ENCODE measurements around the gene NR2F2.

The NR2F2 gene

GRCh38 chr15:96330450-96331143 is at the start of gene NR2F2:
Gene NR2F2, plus strand, starts transcription at chr15:96330700. Its CDS starts 1,406 bp downstream, at chr15:96332106.
- FAIRE-seq, result no peak

GRCh38 chr15:96285305-96285704 is 45.2 kb upstream of the NR2F2 start:
- FAIRE-seq, result no peak

- no peak for FAIRE-seq
These were observed 44.7 kb upstream of the NR2F2 start for GRCh38 chr15:96285729-96286254.

GRCh38 chr15:96290679-96291078 is 39.8 kb upstream of the NR2F2 start:
- FAIRE-seq, result no peak

GRCh38 chr15:96292635-96293034 is 37.9 kb upstream of the NR2F2 start:
- FAIRE-seq, result no peak

- FAIRE-seq, result no peak
These were observed 37.1 kb upstream of the NR2F2 start for GRCh38 chr15:96293441-96293840.

- no peak for FAIRE-seq
These were observed 35.7 kb upstream of the NR2F2 start for GRCh38 chr15:96294766-96295165.

- FAIRE-seq, result no peak
These were observed 34.2 kb upstream of the NR2F2 start for GRCh38 chr15:96296264-96296663.

- FAIRE-seq, result no peak
These were observed 32.7 kb upstream of the NR2F2 start for GRCh38 chr15:96297783-96298182.

- no peak for FAIRE-seq
These were observed 32.3 kb upstream of the NR2F2 start for GRCh38 chr15:96298217-96298616.

GRCh38 chr15:96300836-96301235 is 29.7 kb upstream of the NR2F2 start:
- FAIRE-seq, result no peak

- FAIRE-seq, result no peak
These were observed 26.9 kb upstream of the NR2F2 start for GRCh38 chr15:96303503-96304056.

- FAIRE-seq, result no peak
These were observed 25.7 kb upstream of the NR2F2 start for GRCh38 chr15:96304839-96305238.

GRCh38 chr15:96306321-96306720 is 24.2 kb upstream of the NR2F2 start:
- no peak for FAIRE-seq

GRCh38 chr15:96307856-96308394 is 22.6 kb upstream of the NR2F2 start:
- no peak for FAIRE-seq

- FAIRE-seq, result no peak
These were observed 21.3 kb upstream of the NR2F2 start for GRCh38 chr15:96309143-96309660.

GRCh38 chr15:96311256-96311955 is 19.1 kb upstream of the NR2F2 start:
- FAIRE-seq, result no peak

GRCh38 chr15:96311956-96312294 is 18.6 kb upstream of the NR2F2 start:
- no peak for FAIRE-seq

- no peak for FAIRE-seq
These were observed 17.7 kb upstream of the NR2F2 start for GRCh38 chr15:96312641-96313335.

GRCh38 chr15:96314518-96314917 is 16.0 kb upstream of the NR2F2 start:
- no peak for FAIRE-seq

- no peak for FAIRE-seq
These were observed 15.5 kb upstream of the NR2F2 start for GRCh38 chr15:96314963-96315362.

- FAIRE-seq, result no peak
These were observed 13.4 kb upstream of the NR2F2 start for GRCh38 chr15:96316953-96317629.
